GM21423 (cell line): ENCODE measurements around the gene GSTA3.
"Not testable (repeated sequence)": the region's sequence is repeated elsewhere in the genome, so short reads cannot be mapped to it uniquely, and the experiment has no call there.

Experiments
- ATAC-seq: cut with Tn5 transposase; IDR thresholded peaks from one replicate; pipeline ENCODE4 v1.9.1; 2021; ENCODE audit warnings: mild to moderate bottlenecking, moderate library complexity; ENCODE audit not compliant: unreplicated experiment

The GSTA3 gene

DNA sequence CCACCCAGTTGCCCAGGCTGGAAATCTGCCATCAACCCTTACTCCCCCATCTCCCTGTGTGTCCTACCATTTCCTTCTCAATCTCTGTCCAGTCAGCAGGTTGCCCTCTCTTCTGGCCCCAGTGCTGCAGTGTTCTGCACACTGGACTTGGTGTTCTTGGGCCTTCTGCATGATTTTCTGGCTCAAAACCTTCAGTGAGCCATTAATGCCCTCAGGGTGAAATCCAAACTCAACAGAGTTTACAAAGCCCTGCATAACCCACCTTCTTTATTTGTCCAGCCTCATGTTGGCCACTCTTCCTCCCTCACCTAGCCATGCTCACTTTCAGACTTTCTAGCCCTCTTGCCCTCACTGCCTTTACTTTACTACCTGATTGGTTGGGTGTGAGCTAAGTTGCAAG, 5.0 kb upstream of the GSTA3 start:
- no peak for ATAC-seq

- ATAC-seq = no peak
These were observed 593 bp upstream of the GSTA3 start for GRCh38 chr6:52910091-52910490.

GRCh38 chr6:52909131-52909530, 367 bp downstream of the GSTA3 start:
- no peak for ATAC-seq

DNA sequence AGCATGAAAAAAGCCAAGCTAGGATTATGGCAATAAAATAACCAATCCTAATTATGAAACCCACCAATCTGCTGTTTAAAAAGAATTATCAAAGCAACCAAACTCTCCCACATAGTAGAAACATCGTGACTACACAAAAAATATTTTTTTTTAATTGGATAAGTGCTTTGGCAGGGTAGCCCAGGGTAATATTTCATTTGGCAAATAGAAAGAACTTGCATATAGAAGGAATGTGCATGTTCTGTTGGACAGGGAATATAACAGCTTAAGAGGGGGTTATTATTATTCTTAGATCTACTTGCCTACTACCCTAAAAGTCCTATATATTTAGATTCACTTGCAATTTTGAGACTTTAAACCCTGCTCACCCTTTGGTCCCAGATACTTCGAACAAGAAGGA, 972 bp downstream of the GSTA3 start:
- ATAC-seq = no peak

DNA sequence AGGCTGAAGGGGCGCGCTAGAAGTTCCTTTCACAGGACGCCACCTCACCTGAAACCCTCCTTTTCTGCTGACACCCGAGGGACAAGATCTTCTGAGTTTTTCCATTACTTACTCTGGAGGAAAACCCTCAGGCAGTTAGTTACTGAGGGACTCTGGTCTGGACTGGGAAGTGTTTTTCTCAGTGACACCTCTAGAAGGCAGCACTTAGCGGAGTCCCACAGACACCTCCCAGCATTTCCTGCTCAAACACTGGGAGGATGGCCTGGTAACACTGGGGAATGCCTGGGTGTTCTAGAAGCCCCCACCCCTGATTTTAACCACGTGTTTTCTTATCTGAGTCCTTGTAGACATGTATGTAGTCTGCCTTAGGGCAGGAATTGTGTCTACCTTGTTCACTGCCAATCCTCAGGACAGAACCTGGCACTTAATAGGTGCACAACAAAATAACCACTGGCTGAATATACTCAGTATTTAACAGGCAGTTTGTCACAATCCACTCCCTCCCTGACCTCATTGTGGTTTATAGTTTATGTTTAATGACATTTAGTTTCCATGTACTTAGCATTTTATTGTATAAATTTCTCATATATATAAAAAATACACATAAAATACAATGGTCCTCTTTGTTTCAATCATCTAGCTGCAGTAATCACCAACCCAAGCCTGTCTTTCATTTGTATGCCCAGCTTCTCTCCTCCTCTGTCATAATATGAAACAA, 4.8 kb downstream of the GSTA3 start:
- no peak for ATAC-seq

GRCh38 chr6:52900536-52900935, 9.0 kb downstream of the GSTA3 start:
- ATAC-seq = no peak

- not testable (repeated sequence) for ATAC-seq
These were observed 13.7 kb downstream of the GSTA3 start for GRCh38 chr6:52895790-52896189.

- ATAC-seq = no peak
These were observed 15.2 kb downstream of the GSTA3 start for GRCh38 chr6:52894285-52894684.

DNA sequence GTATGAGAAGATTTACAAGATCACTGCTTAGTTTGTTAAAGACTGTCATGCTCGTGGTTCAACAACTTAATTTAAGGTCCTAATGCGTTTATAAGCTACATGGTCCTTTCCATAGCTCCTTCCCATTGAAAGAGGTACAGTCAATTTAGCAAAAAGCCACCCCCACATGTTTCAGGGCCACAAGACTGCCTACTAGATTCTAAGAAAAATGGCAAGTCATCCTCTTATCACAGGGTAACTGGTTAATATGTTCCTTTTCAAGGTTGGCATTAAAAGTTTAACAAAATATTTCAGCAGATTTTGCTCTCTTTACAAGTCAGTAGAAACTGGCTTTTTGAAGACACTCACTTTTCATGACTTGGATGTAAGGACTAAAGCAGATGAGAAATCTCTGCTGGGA, 15.7 kb downstream of the GSTA3 start:
- ATAC-seq = no peak

- no peak for ATAC-seq
These were observed 16.3 kb downstream of the GSTA3 start for GRCh38 chr6:52893221-52893620.

DNA sequence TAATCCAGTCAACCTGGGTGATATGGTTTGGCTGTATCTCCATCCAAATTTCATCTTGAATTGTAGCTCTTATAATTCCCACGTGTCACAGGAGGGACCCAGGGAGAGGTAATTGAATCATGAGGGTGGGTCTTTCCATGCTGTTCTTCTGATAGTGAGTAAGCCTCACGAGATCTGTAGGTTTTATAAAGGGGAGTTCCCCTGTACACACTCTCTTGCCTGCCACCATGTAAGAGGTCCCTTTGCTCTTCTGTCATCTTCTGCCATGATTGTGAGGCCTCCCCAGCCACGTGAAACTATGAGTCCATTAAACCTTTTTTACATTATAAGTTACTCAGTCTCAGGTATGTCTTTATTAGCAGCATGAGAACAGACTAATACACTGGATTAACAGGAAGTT, 19.5 kb downstream of the GSTA3 start:
- ATAC-seq = no peak

DNA sequence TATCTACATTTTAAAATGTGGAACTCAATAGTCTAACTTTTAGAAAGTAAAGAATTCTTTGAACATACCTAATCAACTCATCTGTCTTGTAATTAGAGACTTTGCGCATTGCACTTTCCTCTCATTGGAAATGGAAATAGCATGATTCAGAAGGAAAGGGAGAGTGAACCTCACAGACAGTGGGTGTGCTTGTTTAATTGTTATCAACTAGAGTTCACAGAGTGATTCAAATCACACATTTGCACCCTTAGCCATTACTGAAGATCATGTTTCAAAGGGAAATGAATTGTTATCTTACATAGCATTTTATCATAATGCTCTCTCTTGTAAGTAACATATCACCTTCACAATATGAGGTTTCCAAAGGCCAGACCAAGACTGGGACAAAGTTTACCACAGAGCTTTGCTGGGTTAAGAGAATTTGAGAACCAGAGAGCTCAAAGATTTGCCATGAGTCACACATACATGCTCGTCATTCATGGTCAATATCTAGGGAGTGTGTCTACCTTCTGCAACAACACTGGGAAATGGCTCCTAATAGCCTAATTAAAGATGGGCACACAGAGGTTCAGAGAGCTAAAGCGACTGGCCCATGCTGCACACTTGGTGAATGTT, 21.5 kb downstream of the GSTA3 start:
- ATAC-seq = no peak

- ATAC-seq = peak; percentile 100
These were observed 27.3 kb downstream of the GSTA3 start for GRCh38 chr6:52881996-52882841.

DNA sequence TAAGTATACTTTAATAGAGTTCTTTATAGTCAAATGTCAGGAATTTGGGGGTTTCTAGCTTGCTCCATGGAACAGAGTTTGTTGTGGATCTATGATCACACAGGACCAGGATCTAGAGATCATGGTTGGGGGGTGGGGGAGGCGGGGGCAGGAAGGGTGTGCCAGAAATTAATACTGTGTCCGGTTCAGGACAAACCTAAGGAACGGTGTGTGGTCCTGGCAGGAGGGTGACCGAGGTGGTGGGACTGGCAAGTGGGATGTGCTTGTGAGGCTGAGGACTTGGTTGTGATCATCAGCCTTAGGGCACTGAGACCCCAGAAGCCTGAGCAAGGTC, 27.9 kb downstream of the GSTA3 start:
- no peak for ATAC-seq

DNA sequence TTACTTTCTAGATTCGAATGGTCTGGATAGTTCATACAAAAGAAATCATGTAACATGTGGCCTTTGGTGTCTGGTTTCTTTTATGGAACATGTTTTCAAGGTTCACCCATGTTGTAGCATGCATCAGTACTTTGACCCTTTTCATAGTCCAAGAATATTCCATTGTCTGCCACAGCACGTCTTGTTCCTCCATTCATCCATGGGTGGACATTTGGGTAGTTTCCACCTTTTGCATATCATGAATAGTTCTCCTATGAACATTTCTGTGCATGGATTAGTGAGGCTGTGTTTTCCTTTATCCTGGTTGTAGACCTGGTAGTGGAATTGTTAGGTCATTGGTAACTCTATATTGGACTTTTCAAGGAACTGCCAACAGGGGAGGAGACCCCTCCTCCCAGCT, 31.7 kb downstream of the GSTA3 start:
- no peak for ATAC-seq

GRCh38 chr6:52877168-52877567, 32.3 kb downstream of the GSTA3 start:
- ATAC-seq = no peak

DNA sequence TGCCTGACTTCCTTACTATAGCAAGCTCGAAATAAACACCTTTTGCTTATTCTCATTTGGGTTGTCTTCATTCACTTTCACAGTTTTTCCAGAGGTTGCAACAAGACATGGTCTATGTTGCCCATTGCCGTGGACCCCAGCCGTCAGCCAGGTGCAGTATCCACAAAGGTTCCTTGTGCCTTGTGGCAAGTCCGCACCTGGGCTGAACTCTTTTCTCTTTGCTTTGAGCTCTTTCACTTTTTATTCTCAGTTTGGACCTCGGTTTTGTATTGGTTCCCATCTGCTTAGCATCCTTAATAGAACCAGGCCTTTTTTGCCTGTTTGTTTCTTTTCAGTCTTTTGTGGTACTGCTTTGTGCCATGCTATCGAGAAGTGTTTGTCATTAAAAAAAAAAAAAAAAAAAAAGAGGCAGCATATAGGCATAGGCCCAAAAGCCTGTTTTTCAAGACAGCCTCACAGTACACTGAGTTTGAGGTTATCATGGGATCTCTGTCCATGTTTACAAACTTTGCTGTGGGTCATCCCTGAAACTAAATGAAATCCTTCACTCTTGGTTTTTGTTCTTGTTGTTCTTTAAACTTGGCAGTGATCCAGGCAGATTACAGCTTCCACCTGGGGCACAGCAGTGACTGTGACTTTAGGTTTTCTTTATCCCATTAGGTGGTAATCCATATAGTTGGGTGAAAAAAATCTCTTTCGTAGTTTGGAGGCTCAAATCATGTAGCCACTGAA, 33.3 kb downstream of the GSTA3 start:
- no peak for ATAC-seq

GRCh38 chr6:52872031-52872430, 37.5 kb downstream of the GSTA3 start:
- ATAC-seq = no peak

- no peak for ATAC-seq
These were observed 37.9 kb downstream of the GSTA3 start for GRCh38 chr6:52871621-52872020.

GRCh38 chr6:52870335-52871091, 39.0 kb downstream of the GSTA3 start:
- not testable (repeated sequence) for ATAC-seq

GRCh38 chr6:52868899-52869298, 40.6 kb downstream of the GSTA3 start:
- not testable (repeated sequence) for ATAC-seq
